HG03354 (cell line): ENCODE results near the gene TXNDC5.

Source experiments
- ATAC-seq: cut with Tn5 transposase; IDR thresholded peaks from one replicate; pipeline ENCODE4 v1.9.1; 2021; ENCODE audit warnings: mild to moderate bottlenecking; ENCODE audit not compliant: unreplicated experiment, poor library complexity, severe bottlenecking

Gene TXNDC5

DNA sequence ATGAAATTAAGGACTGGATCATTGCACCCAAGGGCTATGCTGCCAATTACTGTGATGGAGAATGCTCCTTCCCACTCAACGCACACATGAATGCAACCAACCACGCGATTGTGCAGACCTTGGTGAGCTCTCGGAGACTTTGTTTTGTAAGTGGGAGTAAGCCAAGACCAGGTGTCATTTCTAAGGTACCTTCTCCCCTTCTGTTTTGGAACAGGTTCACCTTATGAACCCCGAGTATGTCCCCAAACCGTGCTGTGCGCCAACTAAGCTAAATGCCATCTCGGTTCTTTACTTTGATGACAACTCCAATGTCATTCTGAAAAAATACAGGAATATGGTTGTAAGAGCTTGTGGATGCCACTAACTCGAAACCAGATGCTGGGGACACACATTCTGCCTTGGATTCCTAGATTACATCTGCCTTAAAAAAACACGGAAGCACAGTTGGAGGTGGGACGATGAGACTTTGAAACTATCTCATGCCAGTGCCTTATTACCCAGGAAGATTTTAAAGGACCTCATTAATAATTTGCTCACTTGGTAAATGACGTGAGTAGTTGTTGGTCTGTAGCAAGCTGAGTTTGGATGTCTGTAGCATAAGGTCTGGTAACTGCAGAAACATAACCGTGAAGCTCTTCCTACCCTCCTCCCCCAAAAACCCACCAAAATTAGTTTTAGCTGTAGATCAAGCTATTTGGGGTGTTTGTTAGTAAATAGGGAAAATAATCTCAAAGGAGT is 30.4 kb downstream of the TXNDC5 start:
- ATAC-seq: no peak

DNA sequence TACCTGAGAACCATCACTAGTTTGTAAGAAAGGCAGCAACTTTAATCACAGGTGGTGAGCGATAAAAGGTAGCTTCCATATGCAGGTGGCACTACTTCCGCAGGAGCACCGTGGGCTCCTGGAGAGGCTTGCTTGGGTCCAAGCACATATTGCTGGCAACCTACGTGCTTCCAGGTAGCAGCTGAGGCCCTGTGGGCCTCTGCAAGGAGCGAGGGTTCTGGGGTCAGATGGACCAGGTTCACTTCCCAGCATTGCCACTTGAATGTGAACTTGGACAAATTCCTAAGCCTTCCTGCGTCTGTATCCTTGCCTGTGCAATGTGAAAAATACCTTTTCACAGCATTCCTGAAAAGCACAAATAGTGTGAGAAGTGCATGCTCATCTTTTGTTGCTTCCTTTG is 31.0 kb downstream of the TXNDC5 start:
- ATAC-seq: no peak

DNA sequence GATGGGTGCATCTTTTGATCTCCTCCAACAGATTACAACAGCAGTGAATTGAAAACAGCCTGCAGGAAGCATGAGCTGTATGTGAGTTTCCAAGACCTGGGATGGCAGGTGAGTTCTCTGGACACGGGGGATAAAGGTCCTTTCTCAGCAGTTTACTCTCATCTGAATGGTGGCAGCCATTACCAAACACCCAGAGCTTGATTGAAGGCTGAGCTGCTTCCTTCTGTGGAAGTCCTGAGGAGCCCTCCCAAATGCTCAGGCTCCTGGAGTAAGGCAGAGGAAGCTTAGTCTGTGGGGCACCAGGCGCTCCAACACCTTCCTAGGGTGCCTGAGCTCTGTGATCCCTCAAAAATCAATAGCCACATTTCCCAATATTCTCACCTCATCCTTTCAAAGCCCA is 31.5 kb downstream of the TXNDC5 start:
- ATAC-seq: no peak

DNA sequence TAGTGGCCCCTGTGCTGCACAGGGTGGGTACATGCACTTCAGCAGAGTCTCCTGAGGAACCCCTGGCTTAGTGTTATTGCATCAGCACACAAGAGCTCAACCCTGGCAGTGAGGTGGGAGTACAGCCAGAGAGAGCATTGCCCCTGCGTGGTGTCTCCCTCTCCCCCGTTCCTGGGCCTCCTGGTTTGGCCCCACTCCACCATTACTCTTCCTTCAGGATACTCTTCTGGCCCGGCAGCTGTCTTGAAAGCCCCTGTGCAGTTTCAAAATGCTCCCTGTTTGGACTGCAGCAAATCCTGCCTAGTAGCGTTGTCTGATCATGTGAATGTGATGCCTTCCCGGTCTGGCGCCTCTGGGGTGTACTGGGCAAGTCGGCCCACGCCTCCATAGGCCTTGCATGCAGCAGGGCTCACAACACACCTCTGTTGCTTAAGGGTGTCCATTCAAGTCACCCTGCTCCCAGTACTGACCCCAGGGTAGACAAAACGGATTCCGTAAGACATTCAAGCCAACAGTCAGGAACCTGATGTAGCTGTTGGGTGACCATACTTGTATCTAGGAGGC is 32.1 kb downstream of the TXNDC5 start:
- ATAC-seq: no peak

DNA sequence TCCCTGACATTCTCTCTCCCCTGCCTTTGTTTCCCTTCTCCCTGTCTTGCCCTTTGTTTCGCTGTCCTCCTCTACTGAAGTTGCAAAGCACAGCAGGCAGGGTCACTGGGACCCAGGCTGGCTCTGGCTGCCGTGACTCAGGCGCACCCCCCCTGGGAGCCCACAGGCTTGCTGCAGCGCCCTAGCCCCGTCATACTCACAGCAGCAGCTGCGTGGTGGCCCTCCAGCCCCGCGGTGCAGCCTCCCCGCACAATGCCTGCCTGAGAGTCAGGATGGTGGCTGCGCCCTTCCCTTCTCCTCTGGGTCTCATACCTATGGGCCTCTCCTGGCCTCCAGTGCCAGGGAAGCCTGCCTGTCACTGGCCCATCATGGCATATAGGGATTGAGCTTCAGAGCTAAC is 41.7 kb downstream of the TXNDC5 start:
- ATAC-seq: no peak

DNA sequence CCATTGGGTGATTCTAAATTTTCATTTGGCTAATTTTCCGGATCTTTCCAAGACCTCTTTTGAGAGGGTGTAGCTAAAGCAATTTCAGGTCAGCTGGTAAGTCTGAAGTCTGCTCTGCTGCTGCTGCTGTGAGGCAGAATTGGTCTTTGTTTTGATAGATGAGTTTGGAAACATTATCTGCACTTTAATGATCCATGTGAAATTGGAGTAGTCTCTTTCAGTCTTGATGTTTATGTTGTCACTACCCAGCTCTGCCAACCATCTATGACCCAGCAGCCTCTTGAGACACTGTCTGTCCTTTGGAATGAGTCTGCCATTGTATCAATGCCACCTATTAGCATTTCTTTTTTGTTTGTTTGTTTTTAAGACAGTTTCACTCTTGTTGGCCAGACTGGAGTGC is 44.1 kb downstream of the TXNDC5 start:
- ATAC-seq: no peak

DNA sequence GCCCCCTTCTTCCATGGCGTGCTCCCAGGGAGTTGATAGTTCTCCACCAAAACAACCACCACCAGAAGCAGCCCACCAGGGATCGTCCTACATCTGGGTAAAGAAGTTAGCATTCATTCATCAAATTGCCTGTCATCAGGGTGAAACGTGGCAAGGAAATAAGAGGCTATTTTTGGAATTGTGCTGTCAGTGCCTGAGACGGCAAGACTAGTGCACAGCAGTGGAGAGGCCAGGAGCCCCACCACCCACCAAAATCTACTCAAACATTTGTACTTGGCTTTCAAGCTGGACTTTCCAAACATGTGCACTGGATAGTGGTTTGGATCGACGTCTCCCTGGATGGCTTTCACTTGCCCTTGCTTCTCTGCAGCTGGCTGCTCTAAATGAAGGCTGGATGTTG is 44.8 kb downstream of the TXNDC5 start:
- ATAC-seq: no peak

DNA sequence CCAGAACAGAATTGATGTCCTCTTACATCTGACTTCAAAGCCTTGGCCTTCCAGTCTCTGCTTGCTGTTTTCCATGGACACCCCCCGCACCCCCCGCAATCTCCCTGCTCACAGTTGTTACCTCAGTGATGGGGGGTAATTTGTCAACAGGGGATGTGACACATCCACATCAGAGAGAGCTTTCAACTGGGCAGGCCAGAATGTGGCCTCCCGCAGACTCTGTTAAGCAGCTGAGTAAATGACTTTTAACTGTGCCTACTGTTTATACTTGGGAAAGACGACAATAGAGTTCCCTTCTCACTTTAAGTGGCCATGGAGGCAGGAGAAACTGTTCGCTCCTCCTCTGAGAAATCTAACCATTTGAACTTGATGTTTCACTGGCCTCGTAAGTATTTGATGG is 51.0 kb downstream of the TXNDC5 start:
- no peak for ATAC-seq

DNA sequence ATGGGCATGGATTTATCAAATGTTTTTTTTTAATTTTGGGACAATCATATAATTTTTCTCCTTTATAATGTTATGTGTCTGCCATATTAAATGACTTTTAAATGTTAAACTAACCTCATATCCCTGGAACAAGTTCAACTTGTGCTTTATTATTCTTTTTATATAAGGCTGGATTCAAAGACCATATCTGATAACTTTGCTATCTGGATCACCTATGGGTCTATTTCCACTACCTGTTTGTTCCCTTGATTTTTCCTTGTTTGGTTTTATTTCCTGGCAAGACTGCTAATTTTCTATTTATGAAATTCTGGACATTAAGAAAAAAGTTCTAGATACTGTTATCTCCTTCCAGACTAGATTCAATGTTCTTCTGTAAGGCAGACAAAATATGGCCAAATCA is 58.8 kb downstream of the TXNDC5 start:
- no peak for ATAC-seq

DNA sequence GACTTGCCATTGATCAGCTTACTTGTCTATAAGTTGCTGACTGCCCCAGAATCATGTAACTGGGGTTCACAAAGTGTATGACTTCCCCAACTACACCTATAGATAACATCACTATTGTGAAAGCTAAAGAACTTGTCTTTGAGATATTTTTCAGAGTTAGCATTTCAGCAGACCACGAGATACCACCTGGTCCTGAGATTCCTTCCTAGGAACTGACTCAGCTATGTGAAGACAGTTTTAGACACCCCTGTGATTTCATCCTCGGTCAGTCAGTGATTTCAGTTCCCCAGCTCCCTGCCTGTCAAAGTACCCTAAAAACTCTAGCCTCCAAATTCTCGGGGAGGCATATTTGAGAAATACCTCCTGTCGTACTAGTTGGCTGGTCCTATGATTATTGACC is 62.4 kb downstream of the TXNDC5 start:
- no peak for ATAC-seq

DNA sequence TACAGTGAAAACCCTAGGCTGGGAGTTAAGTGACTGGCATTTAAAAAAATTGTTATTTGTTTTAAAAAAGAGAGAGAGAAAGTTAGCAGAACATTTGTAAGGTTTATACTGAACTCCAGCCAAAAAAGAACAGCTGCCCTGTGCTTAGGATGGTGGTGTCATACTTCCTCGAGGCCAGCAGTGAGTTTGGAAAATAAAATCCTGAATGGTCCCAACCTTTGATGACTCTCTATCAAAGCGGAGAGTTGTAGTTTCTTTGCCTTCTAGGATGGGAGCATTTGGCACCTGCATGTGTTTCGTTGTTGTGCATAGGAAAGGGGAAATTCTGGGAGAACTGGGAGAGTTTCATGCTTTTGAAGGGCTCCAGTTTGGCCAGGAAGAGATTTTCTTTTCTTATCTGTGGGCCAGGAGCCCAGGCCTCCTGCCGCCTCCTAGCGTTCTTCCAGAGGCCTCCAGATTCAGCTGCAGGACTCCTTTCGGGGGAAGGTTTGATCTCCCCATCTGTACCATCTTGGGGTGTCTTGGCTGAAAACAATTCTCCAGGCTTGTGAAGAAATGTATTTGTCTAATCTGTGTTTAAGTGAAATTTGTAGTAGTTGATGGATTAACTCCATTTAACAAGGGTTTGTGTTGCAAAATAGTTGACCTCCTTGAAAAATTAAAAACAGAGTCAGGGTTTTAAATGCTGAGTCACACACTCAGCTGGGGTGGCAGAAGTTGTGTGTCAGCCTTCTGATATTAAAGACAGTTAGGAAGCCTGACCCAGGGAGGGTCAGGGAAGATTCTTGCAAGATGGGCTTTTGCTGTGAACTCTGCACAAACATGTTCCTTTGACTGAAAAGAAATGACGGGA is 63.4 kb downstream of the TXNDC5 start:
- no peak for ATAC-seq

DNA sequence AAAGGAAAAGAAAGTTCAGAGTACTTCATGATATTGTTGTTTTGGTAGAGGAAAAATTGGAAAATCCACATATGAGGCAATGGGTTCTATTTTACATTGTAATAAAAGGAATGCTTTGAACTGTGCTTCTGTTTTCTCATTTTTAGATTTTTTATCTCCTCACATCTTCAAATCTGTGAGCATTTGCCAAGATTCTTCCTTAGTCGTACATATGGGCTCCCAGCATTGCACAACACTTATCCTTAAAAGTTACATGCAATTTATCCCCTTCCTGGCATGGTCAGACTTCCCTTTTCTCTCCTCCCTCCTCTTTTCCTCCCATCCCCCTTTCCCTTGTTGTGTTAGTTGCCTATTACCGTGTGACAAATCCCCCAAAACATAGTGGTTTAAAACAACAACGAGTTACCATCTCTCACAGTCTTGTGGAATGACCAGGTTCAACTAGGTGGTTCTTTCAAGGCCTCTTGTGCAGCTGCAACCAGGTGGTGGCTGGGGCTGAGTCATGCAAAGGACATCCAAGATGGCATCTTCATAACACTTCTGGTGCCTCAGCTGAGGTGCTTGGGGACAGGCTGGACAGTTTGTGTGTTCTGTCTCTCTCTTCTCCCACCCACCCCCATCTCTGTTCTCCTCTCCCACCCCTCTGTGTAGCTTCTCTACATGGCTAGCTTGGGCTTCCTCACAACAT is 68.7 kb downstream of the TXNDC5 start:
- ATAC-seq: no peak

DNA sequence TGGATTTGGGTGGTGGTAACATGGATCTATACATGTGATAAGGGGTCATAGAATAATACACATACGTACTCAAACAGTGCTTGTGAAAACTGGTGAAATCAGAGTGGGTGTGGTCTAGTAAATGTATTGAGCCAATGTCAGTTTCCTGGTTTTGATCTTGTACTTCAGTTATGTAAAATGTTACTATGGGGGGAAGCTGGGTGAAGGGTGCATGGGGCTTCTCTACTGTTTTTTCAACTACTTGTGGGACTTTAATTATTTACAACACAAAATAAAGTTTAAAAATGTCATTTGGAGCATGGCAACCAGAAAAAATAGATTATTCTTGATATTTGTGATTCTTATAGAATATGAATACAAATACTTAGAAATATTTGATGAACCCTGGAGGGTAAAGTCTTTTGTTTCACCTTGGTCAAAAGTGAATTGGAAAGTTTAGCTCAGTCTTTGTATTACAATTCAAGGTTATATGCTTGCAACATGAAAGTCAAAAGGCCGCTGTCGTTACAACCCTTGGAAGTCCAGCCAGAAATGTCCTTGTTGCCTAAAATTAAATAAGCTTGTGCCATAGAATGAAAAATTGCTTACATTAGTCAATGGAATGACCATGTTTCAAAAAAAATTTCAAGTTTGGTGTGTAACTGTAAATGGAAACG is 74.1 kb downstream of the TXNDC5 start:
- ATAC-seq: no peak

DNA sequence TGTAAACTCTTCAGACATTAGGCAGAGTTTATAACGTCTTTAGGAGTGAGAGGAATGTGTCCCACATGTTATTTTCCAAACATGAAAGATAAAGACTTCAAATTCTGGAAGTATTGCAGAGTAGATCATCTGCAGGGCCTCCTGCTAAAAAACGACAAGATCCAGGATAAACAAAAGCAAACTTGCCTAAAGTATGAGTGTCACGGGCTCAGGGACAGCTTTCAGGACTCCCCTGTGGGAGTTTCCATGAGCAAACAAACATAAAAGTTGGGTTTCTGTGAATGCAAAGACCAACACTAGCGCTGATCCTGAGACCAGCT is 76.9 kb downstream of the TXNDC5 start:
- ATAC-seq: no peak

DNA sequence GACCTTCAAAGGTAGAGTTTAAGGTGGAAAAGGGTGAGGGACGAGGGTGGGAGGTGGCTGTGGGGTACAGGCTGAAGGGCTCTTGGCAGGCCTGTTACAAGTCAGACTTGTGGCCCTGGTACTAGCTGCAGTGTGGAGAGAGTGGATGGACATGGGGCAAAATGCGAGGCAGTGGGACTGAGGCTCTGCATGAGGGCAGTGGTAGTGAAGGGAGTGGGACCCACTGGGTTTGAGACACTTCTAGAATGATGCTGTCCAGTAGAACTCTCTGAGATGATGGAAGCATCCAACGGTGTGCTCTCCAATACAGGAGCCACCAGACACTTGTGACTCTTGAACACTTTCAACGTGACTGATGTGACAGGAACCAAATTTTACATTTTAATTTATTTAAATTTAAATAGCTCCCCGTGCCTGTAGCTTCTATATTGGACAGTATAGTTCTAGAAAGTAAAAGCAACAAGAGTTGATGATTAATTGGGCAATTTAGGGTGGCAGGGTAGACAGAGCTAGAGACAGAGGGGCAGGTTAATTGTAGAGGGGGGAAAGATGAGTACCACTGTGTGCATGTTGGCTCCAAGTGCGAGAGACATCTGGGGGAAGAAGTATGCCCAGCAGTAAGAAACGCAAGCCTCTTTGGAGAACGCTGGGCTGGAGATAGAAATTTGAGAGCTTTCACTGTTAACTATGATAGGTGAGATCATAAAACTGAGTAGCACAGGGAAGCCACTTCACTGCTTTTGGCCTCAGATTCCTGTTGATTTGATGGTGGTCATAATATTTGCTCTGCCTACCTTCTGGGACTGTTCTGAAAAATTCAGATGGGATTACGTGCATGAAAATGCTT is 77.5 kb downstream of the TXNDC5 start:
- no peak for ATAC-seq
